NCI-H345 (cell line): ENCODE results near the gene SLC15A4.

Experiments
- DNase-seq: peaks from one replicate; lab custom pipeline; 2025; lab: John Stamatoyannopoulos, UW

The SLC15A4 gene

GRCh38 chr12:128794661-128795529 lies 28.9 kb downstream of the SLC15A4 start:
- no peak for DNase-seq

- no peak for DNase-seq
These were observed 30.1 kb downstream of the SLC15A4 start for GRCh38 chr12:128793701-128794100.

DNA sequence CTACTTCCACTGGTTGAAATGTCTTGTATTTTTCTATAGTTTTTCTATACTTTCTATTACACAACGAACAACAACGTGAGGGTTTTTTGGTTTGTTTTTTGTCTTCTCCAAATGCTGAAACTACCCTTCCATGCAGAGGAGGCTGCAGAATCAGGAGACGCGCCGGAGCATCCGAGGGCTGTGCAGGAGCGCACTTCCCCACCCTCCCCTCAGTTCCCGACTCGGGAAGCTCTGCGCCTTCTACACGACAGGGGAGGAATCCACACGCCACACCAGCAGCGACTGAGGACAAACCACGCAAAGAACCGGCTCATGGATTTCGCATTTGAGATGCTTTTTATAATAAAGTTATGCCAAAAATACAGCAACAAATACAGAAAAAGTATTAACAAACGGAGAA lies 30.9 kb downstream of the SLC15A4 start:
- no peak for DNase-seq

DNA sequence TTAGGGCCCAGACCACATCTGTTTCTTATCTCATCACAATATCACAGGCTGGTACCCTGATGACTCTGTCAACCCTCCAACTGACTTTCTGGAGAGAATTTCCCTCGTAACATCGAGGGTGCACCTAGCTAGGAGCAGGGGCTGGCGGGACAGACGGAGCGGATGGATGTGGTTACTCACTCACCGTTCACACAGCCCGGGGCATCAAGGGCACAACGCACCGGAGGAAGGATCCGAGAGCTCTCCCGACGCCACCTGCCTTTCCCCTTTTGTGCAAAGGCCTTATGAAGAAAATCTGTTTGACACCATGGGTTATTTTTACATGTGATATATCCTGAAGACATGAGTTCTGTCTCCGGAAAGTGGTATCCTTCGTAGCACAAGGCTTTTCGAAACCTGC lies 31.4 kb downstream of the SLC15A4 start:
- DNase-seq = no peak

- DNase-seq = no peak
These were observed 32.1 kb downstream of the SLC15A4 start for GRCh38 chr12:128791395-128792322.

- no peak for DNase-seq
These were observed 32.9 kb downstream of the SLC15A4 start for GRCh38 chr12:128790653-128791373.

- DNase-seq = no peak
These were observed 33.5 kb downstream of the SLC15A4 start for GRCh38 chr12:128790221-128790620.

DNA sequence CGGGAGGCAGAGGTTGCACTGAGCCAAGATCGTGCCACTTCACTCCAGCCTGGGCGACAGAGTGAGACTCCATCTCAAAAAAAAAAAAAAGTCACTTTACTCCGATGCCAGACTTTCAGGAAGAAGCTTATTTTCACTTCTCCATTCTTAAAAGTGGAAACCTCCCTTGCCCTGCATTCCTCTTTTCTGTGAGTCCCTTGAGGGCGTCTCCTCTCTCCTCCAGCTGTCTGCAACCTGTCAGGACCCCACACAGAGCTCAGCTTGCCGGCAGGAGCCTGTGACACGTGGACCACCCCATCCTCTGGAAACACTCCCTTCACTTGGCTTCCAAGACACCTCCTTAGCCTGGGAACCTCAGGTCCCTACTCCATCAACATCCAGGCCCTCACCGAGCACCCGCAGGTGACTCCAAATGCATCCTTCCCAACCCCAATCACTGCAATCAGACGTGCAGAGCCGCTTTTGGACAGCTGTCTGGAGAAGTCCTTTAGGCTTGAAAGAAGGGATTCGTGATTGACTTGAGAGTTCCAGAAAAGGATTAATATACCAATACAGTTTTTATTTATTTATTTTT lies 34.3 kb downstream of the SLC15A4 start:
- DNase-seq = no peak

DNA sequence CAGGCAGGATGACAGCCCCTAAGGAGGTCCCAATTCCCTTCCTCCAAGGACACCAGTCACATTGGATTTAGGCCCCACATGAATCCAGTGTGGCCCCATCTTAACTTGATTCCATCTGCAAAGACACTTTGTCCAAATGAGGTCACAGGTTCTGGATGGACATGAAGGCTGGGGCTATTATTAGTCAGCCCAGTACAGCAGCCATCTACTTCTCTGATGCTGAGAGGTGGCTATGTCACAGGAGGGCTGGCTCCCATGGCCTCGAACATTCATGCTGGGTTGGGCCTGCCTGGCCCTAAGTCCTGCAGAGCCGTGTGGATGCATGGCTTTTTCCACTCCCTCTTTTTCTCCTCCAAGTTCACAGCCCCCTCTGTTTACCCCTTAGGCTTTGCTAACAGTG lies 35.9 kb downstream of the SLC15A4 start:
- DNase-seq = no peak

GRCh38 chr12:128786741-128787391 lies 36.9 kb downstream of the SLC15A4 start:
- no peak for DNase-seq

DNA sequence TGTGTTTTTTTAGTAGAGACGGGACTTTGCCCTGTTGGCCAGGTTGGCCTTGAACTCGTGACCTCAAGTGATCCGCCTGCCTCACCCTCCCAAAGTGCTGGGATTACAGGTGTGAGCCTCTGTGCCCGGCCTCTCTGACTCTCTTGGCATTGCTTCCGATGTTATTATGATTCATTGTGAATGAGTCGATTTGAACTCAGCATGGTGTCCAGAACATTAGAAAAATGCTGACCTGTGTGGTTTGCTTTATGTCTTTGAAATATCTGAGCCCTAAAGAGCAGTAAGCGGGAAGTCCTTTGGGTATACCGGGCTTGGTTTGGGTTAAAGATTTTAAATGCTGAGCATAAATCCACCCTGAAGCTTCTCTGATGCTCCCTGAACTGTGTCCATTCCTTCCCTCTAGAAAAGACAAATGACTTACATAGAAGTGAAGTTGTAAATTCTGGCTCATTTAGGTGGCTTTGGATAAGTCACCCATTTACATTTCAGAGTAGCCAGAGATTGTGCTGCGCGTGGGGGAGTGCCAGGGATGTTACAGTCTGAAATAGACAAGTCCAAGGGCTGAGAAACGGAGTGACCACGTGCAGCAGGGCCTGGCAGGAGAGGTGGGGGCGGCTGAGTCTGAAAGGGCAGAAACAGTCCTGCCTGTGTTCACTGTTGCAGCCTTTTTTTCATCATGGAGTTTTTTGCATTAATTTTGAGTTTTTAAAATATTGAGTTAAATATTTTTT lies 39.6 kb downstream of the SLC15A4 start:
- no peak for DNase-seq

DNA sequence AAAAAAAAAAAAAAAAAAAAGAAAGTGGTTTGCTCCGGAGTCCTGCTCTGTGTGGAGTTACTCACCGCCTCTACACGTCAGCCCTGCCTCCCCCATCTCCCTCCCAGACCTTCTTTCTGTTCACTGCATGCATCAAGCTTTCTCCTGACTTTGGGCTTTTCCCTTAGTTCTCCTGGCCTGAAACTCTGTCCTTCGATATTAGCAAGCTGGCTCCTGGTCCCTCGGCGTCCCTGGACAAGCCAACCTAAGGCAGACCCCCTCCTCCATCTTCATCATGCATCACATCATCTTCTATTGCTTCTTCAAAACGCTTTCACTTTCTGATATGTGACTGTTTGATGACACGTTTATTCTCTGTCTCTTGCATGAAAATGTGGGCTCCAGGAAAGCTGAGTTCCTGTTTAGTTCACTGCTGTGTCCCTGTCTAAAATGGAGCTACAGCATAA lies 40.6 kb downstream of the SLC15A4 start:
- DNase-seq = no peak

GRCh38 chr12:128779901-128780300 lies 43.9 kb downstream of the SLC15A4 start:
- no peak for DNase-seq

- no peak for DNase-seq
These were observed 51.5 kb downstream of the SLC15A4 start for GRCh38 chr12:128772249-128772648.

- DNase-seq = no peak
These were observed 52.1 kb downstream of the SLC15A4 start for GRCh38 chr12:128771681-128772080.

GRCh38 chr12:128767518-128767917 lies 56.2 kb downstream of the SLC15A4 start:
- no peak for DNase-seq

GRCh38 chr12:128766738-128767501 lies 56.8 kb downstream of the SLC15A4 start:
- no peak for DNase-seq

DNA sequence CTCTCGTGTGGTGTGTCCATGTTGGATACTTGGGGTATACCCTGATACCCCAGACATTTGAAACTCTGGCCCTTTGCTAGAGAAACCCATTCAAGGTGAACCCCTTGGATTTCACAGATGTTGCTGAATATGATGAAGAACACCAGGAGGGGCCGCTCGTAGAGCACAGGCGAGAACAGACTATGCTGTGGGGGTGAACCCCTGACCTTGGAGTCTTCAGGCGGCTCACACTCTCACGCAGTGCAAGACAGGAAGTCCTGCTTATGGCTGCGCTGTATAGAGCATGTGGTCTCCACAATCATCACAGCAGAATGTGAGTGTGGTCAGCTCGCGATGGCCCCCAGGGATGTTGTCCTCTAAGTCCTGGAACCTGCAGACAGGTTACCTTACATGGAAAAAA lies 60.4 kb downstream of the SLC15A4 start:
- no peak for DNase-seq

DNA sequence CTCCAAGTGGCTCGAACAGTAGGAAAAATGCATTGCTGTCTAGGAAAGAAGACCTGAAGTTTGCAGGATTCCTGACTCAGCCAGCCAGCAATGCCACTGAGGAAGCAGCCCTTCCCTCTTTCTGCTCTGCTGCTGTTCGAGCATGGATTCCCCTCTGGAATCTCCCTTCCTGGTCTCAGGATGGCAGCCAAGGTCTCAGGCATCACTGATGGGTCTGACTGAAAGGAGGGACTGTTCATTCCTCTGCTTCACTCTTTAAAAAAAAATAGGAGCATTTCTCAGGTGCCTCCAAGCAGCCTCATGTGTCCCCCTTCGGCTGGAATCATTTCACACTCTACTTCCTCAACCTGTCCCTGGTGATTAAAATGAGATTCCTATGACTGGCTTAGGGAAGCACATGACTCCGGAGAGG lies 62.4 kb downstream of the SLC15A4 start:
- DNase-seq = no peak

- no peak for DNase-seq
These were observed 68.2 kb downstream of the SLC15A4 start for GRCh38 chr12:128755566-128755965.
